ENCODE data around the gene C1orf167.

DNA sequence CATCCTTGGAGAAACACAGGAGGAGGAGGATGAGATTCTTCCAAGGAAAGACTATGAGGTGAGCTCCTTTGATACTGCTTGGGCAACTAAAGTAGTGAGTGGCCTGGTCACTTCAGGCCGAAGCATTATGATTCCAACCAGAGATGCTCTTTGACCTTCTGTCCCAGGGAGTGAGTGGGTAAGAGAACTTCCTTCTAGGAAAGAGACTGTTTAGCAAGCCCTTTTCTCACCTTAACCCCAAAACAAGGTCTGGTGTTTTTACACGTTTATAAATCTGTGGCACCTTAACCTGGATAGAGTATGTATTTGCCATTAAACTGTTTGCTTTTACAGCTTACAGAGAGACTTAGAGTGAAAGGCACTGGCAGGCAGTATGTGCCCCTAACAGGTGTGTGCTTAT lies 45.1 kb downstream of the C1orf167 start:
- TF ChIP-seq, protein P1, sequence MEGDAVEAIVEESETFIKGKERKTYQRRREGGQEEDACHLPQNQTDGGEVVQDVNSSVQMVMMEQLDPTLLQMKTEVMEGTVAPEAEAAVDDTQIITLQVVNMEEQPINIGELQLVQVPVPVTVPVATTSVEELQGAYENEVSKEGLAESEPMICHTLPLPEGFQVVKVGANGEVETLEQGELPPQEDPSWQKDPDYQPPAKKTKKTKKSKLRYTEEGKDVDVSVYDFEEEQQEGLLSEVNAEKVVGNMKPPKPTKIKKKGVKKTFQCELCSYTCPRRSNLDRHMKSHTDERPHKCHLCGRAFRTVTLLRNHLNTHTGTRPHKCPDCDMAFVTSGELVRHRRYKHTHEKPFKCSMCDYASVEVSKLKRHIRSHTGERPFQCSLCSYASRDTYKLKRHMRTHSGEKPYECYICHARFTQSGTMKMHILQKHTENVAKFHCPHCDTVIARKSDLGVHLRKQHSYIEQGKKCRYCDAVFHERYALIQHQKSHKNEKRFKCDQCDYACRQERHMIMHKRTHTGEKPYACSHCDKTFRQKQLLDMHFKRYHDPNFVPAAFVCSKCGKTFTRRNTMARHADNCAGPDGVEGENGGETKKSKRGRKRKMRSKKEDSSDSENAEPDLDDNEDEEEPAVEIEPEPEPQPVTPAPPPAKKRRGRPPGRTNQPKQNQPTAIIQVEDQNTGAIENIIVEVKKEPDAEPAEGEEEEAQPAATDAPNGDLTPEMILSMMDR (IDR thresholded peaks at IDR 0.05 in 8 of 11, conservative IDR thresholded peaks at IDR 0.05 in 3 of 11), result no peak
- no peak for TF ChIP-seq POLR2AphosphoS5 (IDR thresholded peaks at IDR 0.05)
